H1 (cell line): ENCODE results near the gene SLC2A2. TPM values are rescaled to one million over a fixed set of nuclear protein-coding genes. Genes with fewer than 3 reads are reported as not detected.

Experiments
- GABPA ChIP-seq: IDR thresholded peaks from 2 replicates; pipeline ENCODE4 v1.6.1; 2011; ENCODE audit warnings: mild to moderate bottlenecking, low read length, moderate library complexity, borderline replicate concordance; ENCODE audit not compliant: insufficient read depth
- MAFK ChIP-seq: IDR thresholded peaks from 2 replicates; pipeline ENCODE4 v1.6.1; 2012; ENCODE audit warnings: low read depth, mild to moderate bottlenecking, improper control_type of control experiment, low read length
- RBBP5 ChIP-seq: IDR thresholded peaks from 2 replicates; pipeline ENCODE4 v1.7.1; 2012; ENCODE audit warnings: low read depth, mild to moderate bottlenecking, inconsistent platforms, low read length, moderate library complexity, borderline replicate concordance
- SUZ12 ChIP-seq: fragments of 200-600 bp; sonication (generic); IDR thresholded peaks from 2 replicates; pipeline ENCODE4 v1.6.1; 2012; ENCODE audit warnings: mild to moderate bottlenecking, inconsistent platforms, low read length, moderate library complexity, mixed read lengths
- YY1 ChIP-seq: IDR thresholded peaks from 2 replicates; pipeline ENCODE4 v1.6.1; 2011; ENCODE audit warnings: low read depth, mild to moderate bottlenecking, low read length
- polyA plus RNA-seq, 7 experiments: library from polyadenylated mRNA; depleted of rRNA in 3 of 7; stranded (reverse) in 5 of 7; unstranded in 2 of 7; fragments of >200 nt in 5 of 7; fragments of 200-250 nt in 2 of 7; gene quantifications; 1 replicate in 5 of 7; 2 replicates in 1 of 7; 4 replicates in 1 of 7; pipeline versions ENCODE4 v1.2.1 to v1.2.3, GENCODE V29; 2011 to 2013; ENCODE audit warnings: missing spikeins in 2 of 7, mixed read lengths in 2 of 7
- total RNA-seq: library from RNA; stranded (reverse); fragmentation: NEBNext Ultra II Directional; extraction: Animal tissue kit (Norgen Biotek cat#: 25700); gene quantifications from 2 replicates; pipeline ENCODE4 v1.2.1, GENCODE V29; 2021

SLC2A2 gene
- total and polyA plus RNA-seq, 2 of the 8 experiments (the other 6 are each of a cell fraction or from before 2014, with no cell fraction given): not detected

DNA sequence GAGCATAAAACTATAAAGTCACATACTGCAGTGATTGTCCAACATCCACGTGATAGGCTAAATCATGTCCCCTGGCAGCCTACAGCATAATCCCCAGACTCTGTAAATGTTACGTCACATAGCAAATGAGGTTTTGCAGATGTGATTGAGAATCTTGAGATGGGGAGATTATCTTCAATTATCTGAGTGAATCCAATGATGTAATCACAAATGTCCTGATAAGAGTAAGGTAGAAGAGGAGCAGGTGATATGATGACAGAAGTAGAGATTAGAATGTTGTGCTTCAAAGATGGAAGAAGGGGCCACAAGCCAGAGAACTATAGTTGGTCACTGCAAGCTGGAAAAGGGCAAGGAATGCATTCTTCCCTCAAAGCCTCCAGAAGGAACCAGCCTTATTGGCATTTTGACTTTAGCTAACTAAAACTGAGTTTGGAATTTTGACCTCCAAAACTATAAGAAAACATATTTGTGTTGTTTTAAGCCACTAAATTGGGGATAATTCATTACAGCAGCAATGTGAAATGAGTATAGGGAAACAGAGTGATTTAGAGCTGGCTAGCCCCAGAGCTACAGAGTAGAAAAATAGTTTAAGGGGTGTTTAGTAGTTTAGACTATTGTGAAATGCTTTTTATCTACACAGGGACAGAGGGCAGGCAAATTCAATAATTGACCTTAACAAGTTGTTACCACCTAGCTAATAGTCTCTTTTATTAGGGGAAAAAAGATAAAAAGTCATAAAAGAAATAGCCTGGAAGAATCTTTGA lies 15.2 kb downstream of the SLC2A2 start (continued):
- no peak for TF ChIP-seq GABPA
- no peak for TF ChIP-seq SUZ12
- TF ChIP-seq RBBP5: no peak
- TF ChIP-seq YY1: no peak
- TF ChIP-seq MAFK: no peak
